Omental fat pad (tissue), 4 donors: ENCODE results near the gene DZIP1. TPM values are rescaled to one million over a fixed set of nuclear protein-coding genes. Genes with fewer than 3 reads are reported as not detected.

Experiments used
- ATAC-seq: fragments of 150-250 bp; one replicate; pipeline ENCODE4 v1.9.1; 2016; ENCODE audit warnings: mild to moderate bottlenecking, moderate library complexity; ENCODE audit not compliant: low FRiP score
- DNase-seq: peaks from one replicate; pipeline ENCODE4 v3.0.0-alpha.2; 2019; ENCODE audit warnings: low spot score
- total RNA-seq, 4 donors: library from RNA; depleted of rRNA; stranded (reverse); fragments of >200 nt; gene quantifications; one replicate each; pipeline ENCODE4 v1.1.0, GENCODE V29; 2016
- TF ChIP-seq, protein P1 (sequence below), 3 donors: fragments of 450-650 bp; IDR thresholded peaks; one replicate each; pipeline ENCODE4 v1.5.1; 2016 to 2017; ENCODE audit warnings: antibody characterized with exemption in 3 of 3, mild to moderate bottlenecking in 3 of 3, moderate library complexity in 2 of 3

Gene DZIP1
- total RNA-seq, 4 donors from 2014 or later = 6.6 to 18.0 (median 8.5) TPM

DNA sequence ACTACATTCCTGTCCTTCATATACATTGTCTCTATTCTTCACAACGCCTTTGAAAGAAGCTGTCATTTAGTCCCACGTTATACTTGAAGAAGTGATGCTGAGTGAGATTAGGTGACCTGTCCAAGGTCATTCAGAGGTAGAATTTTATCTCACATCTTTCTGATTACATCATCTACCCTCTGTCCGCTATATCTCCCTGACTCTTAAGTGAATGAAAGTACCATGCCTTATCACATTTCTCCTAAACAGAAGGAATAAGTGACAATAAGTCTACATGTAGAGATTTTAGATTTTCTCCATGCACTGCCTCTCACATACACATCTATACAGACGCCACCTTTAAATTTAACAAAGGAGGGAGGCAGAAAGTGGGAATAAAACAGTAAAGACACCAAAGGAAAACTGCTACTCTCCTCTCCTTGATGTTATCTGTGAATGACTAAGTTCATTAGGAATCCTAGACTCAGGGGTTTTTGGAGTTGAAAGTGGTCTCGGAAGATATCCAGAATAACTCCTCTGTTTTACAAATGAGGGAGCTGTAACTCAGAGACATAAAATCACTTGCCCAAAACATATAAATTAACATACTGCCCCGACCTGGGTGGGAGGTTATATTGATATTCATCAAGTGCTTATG, 96.9 kb downstream of the DZIP1 start:
- TF ChIP-seq, protein P1, sequence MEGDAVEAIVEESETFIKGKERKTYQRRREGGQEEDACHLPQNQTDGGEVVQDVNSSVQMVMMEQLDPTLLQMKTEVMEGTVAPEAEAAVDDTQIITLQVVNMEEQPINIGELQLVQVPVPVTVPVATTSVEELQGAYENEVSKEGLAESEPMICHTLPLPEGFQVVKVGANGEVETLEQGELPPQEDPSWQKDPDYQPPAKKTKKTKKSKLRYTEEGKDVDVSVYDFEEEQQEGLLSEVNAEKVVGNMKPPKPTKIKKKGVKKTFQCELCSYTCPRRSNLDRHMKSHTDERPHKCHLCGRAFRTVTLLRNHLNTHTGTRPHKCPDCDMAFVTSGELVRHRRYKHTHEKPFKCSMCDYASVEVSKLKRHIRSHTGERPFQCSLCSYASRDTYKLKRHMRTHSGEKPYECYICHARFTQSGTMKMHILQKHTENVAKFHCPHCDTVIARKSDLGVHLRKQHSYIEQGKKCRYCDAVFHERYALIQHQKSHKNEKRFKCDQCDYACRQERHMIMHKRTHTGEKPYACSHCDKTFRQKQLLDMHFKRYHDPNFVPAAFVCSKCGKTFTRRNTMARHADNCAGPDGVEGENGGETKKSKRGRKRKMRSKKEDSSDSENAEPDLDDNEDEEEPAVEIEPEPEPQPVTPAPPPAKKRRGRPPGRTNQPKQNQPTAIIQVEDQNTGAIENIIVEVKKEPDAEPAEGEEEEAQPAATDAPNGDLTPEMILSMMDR (IDR thresholded peaks at IDR 0.05) = no peak
- no peak for ATAC-seq
- no peak for DNase-seq

DNA sequence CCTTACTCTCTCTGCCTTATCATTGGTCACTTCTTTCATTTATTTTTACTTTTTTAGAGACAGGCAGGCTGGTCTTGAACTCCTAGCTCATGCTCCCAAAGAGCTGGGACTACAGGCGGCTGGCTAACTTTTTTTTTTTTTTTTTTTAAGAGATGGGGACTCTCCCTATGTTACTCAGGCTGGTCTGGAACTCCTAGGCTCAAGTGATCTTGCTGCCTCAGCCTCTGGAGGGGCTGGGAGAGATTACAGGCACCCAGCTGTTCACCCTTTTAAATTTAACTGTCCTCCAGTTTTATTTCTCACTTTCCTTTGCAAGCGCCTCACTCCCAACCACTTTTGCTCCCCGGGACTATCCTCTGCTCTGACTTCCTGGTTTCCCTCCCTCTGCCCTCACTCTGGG, 97.6 kb downstream of the DZIP1 start:
- ATAC-seq (no peak), DNase-seq (no peak)
- TF ChIP-seq, protein P1 (IDR thresholded peaks at IDR 0.05) = no peak

DNA sequence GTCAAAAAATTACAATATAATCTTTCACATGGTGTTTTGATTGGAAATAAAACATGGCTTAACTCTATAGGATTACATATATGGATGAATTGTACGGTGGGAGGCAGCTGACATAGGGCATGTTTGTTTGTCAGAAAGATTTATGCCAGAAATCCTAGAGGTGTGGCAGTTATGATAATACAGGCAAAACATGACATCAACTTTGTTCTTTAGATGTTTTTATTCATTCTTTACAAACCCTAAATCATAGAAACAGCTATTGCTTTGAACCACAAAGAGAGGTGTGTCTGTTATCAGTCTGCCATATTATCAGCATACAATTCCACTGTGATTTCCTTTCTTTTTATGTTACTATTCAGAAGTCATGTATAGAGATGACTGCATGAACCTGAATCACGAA, 100.2 kb downstream of the DZIP1 start:
- ATAC-seq = no peak
- TF ChIP-seq, protein P1 (IDR thresholded peaks at IDR 0.05) = no peak
- no peak for DNase-seq

DNA sequence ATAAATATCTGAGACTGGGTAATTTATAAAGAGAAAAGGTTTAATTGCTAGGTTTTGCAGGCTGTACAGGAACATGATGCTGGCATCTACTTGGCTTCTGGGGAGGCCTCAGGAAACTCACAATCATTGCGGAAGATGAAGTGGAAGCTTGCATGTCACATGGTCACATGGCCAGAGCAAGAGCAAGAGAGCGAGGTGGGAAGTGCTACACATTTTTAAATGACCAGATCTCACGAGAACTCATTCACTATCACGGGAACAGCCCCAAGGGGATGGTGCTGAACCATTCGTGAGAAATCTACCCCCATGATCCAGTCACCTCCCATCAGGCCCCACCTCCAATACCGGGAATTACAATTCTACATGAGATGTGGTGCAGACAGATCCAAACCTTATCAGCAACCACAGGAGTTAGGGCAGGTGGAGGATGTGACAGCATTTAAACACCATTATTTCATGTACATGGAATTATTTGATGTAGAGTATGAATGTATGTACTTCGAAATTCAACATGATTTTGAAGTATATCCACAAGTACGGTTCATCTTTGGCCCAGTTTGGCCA, 102.5 kb downstream of the DZIP1 start:
- no peak for DNase-seq
- ATAC-seq = no peak
- TF ChIP-seq, protein P1 (IDR thresholded peaks at IDR 0.05) = no peak

DNA sequence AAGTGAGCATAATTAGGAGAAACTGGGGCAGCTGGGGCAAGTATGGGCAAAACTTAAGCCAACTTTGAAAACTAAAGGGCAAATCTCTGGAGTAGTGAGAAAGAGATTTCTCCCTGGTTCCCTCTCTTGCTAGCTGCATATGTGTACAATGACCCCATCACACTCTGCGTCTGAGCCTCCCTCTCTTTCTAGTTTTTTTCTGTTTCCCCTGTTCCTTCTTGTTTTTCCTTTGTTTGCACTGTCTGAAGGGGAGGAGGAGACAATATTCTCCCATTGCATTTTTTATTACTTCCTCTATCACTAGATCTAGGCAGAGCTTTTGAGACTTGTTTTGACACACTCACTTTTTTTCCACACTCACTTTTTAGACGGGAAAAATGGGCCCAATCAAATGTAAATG, 103.2 kb downstream of the DZIP1 start:
- TF ChIP-seq, protein P1 (IDR thresholded peaks at IDR 0.05) = no peak
- ATAC-seq = no peak
- no peak for DNase-seq

DNA sequence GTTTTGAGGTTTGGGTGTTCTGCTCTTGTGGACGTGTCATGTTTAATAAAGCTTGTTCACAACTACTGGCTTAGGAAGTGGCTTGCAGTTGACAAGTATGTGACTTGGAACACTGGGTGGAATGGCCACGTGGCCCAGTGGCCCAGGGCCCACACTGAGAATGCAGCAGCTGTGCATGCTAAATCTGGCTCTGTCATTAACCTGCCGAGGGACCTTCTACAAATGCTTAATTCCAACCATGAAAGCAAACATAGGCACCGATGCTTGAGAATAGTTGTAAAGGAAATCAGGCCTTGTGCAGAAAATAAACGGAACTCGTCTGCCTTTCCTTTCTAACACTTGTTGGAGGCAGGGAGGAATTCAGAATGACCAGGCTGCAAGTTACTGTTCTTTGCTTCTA, 103.6 kb downstream of the DZIP1 start:
- TF ChIP-seq, protein P1 (IDR thresholded peaks at IDR 0.05) = no peak
- DNase-seq = no peak
- ATAC-seq = no peak

DNA sequence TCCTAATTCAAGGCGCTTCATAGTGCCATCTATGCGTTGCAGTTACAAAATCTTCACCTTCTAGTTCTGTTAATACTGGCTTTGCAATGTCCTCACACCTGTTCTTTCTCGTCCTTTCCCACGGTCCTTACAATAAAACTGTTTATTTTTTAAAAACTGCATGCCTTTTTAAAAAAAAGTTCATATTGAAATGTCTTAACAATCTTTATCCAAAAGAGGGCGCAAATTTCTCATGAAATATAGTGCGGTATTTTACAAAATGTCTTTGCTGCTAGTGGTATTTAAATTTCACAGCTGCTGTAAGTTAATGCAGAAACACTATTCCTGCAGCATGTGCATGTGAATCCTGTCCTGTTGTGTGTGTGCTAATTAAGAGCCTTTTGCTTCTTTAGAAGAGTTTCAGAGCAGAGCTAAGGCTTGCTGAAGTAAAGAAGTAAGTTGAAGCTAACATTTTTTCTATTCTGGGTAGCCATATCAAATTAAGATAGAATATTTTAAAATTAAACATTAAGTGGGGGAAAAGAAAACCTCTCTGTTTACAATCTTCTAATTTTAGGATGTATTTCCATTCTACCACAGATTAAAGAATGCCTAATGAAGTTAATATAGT, 107.8 kb downstream of the DZIP1 start:
- ATAC-seq = no peak
- no peak for DNase-seq
- TF ChIP-seq, protein P1 (IDR thresholded peaks at IDR 0.05) = no peak
